Measurements from ENCODE around the gene IGFBP1.
"Not testable (repeated sequence)": the region's sequence is repeated elsewhere in the genome, so short reads cannot be mapped to it uniquely, and the experiment has no call there.

IGFBP1 gene

GRCh38 chr7:45888185-45888992 lies at the start of gene IGFBP1:
IGFBP1 (plus strand) TSS chr7:45888488; CDS start chr7:45888653, 165 bp downstream.
- DNase-seq: no peak

- DNase-seq: not testable (repeated sequence)
Measured at GRCh38 chr7:45838852-45839251, 49.4 kb upstream of the IGFBP1 start.

DNA sequence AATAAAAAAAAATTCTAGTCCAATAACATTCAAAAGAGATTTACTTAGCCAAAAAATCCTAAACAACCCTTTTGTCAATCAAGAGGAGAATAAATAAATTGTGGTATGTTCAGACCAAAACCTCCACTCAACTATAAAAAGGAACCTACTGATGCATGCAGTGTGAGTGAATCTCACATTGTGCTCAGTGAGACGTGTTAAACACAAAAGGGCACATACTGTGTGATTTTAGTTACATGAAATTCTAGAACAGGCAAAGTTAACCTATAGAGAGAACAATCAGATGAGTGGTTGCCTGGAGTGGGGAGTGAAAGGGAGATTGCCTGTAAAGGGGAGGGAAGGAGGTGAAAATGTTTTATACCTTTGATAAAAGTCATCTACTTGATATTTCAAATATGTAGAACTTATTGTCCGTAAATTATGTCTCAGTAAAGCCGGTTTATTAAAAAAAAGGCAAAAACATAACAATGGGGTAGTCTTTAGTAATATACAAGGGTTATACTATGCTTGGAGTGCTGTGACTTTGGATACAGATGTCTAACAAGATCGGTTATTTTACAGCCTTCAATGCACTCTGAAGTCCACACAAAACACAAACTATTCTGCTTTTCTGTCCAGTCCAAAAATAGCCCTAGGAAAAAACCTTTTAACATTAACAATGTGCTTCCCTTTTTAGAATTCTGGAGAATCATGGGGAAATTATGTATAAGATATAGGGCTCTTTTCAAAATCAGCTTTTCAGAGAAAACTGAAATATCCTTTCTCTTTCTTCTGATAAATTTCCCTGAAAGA lies 46.2 kb upstream of the IGFBP1 start:
- not testable (repeated sequence) for DNase-seq

DNA sequence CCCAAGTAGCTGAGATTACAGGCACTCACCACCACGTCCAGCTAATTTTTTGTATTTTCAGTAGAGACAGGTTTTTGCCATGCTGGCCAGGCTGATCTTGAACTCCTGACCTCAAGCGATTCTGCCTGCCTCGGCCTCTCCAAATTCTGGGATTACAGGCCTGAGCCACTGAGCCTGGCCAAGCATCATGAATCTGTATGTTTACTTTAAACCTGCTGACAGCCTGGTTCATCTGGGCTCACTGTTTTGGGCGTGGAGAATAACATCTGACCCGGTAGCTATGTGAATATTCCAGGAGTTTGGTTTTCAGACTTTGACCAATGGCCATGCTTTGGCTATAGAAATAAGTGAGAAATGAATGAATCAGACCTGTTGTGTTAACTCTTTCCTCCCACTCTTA lies 41.8 kb upstream of the IGFBP1 start:
- DNase-seq: not testable (repeated sequence)

- DNase-seq: not testable (repeated sequence)
Measured at GRCh38 chr7:45848734-45849133, 39.6 kb upstream of the IGFBP1 start.

GRCh38 chr7:45852984-45853383 lies 35.3 kb upstream of the IGFBP1 start:
- DNase-seq: not testable (repeated sequence)

DNA sequence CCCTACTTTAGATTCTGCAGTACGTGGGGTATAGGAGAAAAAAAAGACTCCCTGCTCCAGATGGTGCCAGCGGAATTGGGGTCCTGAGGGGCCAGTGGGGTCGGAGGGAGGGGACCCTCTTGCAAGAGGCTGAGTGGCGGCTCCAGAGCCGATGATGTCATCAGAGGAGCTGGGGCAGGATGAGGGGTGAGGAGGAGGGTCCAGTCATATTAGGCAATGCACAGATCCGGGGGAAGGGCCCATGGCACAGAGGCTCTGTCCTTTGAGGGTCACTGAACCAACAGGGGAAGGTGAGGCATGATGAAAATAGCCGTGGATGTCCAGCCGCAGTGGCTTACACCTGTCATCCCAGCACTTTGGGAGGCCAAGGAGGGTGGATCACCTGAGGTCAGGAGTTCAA lies 34.8 kb upstream of the IGFBP1 start:
- DNase-seq: not testable (repeated sequence)

GRCh38 chr7:45855680-45856079 lies 32.6 kb upstream of the IGFBP1 start:
- DNase-seq: not testable (repeated sequence)

GRCh38 chr7:45856888-45857287 lies 31.4 kb upstream of the IGFBP1 start:
- DNase-seq: not testable (repeated sequence)

DNA sequence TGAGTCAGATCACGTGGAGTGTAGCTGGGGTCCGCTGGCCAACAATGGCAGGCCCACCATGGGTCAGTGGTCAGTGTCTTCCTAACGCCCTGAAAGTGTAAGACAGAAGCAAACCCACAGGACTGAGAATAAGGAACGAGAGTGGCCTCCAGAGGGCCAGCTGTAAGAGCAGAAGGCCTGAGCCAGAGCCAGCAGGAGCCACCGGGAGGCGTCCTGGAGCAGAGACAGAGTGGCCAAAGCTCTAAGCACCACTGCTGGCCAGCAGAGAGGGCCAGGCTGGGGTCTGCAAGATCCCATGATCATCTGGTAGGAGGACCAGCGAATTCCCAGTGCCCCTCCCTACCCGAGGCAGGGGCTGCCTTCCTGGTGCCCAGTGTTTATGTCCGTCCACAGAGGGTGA lies 24.6 kb upstream of the IGFBP1 start:
- no peak for DNase-seq

- no peak for DNase-seq
Measured at GRCh38 chr7:45865594-45866410, 22.5 kb upstream of the IGFBP1 start.

GRCh38 chr7:45867471-45867870 lies 20.8 kb upstream of the IGFBP1 start:
- DNase-seq: no peak

- DNase-seq: no peak
Measured at GRCh38 chr7:45869426-45869825, 18.9 kb upstream of the IGFBP1 start.

- DNase-seq: no peak
Measured at GRCh38 chr7:45872116-45873034, 15.9 kb upstream of the IGFBP1 start.

DNA sequence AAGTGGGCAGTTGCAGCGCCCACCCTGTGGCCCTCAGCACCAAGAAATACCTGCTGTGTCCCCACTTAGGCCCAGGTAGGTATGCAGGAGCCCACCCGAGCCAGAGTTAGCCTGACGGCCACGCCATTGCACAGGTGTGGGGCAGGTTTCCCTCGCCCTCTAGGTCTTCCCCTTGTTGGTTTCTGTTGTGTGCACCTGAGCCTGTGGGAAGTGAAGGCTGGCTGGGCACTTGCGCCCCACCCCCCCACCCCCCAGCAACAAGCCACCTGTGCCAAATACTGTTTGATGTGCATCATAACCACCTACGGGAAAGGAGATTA lies 15.3 kb upstream of the IGFBP1 start, which contains the start of gene CCDC201:
TSS of gene CCDC201 (minus strand) at position 48 of the 320 bp plus-strand sequence. CDS start 75 bp downstream, outside the sequence.
- DNase-seq: no peak

DNA sequence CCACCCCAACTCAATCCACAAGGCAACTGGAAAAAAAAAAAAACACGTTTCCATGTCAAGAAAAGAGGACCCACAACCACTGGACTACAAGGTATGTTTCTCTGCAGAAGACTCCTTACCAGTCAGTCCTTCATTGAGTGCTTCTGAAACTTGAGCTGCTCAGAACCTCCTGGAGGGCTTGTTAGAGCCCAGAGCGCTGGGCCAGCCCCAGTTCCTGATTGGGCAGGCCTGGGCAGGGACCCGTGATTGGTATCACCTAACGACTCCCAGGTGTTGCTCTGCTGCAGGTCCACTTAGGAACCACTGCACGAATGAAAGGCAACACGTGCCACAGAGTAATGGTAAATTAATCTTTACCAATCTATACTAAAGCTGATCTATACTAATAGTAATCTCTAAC lies 14.9 kb upstream of the IGFBP1 start:
- DNase-seq: no peak

DNA sequence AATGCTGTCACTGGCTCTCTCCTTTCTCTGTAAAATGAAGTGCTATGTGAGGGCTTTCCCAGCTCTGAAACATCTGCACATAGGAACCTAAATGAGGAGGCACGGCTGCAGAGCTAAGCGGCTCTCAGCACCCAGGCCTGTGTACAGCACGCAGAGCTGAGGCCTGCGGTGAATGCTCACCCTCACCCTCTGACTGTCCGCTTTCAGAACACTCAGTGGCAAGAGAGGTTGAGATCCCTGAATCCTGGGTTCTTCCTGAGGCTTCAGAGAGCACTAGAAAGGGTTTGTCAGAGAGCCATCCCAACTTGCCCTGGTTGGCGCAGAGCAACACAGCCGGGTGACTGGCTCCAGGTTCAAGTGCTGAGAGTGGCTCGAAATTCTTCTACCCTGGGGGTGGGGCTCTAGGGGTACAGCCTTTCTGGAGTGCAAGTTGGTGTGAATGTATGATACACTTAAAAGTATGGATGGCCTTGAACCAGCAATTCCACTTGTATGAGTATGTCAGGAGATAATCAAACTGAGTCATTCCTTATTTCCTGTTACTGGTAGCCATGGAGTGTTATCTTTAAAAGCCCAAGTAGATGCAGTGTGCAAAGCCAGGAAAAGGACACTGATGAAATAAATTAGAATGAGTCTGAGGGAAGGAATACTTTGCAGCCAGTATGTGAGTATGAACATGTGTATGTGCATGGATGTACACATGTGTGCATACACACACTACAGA lies 13.7 kb upstream of the IGFBP1 start:
- DNase-seq: no peak

DNA sequence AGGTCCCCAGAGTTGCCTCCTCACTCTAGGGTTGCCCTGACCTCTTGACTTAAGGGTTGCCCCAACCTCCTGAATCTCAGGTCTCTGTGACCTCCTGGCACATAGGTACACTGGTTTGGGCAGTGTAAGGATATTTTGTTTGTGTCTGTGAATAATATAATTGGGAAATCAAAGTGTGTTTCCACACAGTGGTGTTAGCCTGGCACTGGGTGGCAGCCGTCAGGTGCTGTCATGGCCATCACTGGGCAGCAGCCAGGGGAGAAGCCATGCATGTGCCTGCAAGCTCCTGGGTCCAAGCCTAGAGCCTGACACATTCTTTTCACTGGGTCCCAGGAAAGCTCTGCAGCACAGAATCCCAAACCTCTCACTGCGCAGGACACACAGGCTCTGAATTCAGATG lies 11.8 kb upstream of the IGFBP1 start:
- DNase-seq: no peak

- DNase-seq: no peak
Measured at GRCh38 chr7:45878457-45879144, 9.7 kb upstream of the IGFBP1 start.

DNA sequence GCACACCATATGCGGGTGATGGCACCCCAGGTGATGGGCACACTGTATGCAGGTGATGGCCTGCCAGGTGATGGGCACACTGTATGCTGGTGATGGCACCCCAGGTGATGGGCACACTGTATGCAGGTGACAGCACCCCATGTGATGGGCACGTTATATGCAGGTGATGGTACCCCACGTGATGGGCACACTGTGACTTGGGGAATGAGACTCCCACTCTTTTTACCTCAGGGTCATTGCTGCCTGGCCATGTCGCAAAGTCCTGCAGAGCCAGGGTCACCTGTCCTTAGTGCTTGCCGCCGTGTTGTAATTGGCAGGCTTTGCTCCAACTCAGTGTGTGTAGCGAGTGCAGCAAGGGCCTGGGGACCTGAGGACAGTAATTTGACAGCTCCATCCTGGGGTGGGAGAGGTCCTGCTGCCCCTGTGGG lies 7.8 kb upstream of the IGFBP1 start:
- no peak for DNase-seq
